Dermis microvascular lymphatic vessel endothelial cell (primary cell): ENCODE data around the gene MRO. TPM values are rescaled to one million over a fixed set of nuclear protein-coding genes. Genes with fewer than 3 reads are reported as not detected.
"Not testable (repeated sequence)": the region's sequence is repeated elsewhere in the genome, so short reads cannot be mapped to it uniquely, and the experiment has no call there.

Experiments
- DNase-seq, 2 donors: peaks; one replicate each; pipeline versions ENCODE4 v3.0.0 to v3.0.0-alpha.2; 2010; ENCODE audit warnings: low read depth in 2 of 2
- total RNA-seq: library from RNA; depleted of rRNA; stranded (reverse); fragments of >200 nt; gene quantifications from 2 replicates; pipeline ENCODE4 v1.2.1, GENCODE V29; 2014

MRO gene
- not detected in 2 replicates for total RNA-seq

- peak; percentile 41 to 74 for DNase-seq
Measured at GRCh38 chr18:50819728-50820378, at the start of gene MRO. TSS of gene MRO (minus strand) at chr18:50820016. CDS start at chr18:50809400, 10,616 bp downstream.

GRCh38 chr18:50869150-50869549 is 49.3 kb upstream of the MRO start:
- DNase-seq, result no peak

- peak; percentile 23 to 34 for DNase-seq
Measured at GRCh38 chr18:50866765-50867164, 46.9 kb upstream of the MRO start.

GRCh38 chr18:50863840-50864375 is 44.1 kb upstream of the MRO start:
- DNase-seq, result no peak

- no peak for DNase-seq
Measured at GRCh38 chr18:50862401-50862800, 42.6 kb upstream of the MRO start.

GRCh38 chr18:50861617-50862016 is 41.8 kb upstream of the MRO start:
- DNase-seq, result no peak

GRCh38 chr18:50859793-50860555 is 40.2 kb upstream of the MRO start:
- DNase-seq, result no peak

GRCh38 chr18:50857694-50858093 is 37.9 kb upstream of the MRO start:
- no peak for DNase-seq

GRCh38 chr18:50857166-50857565 is 37.4 kb upstream of the MRO start:
- DNase-seq, result not testable (repeated sequence)

- no peak for DNase-seq
Measured at GRCh38 chr18:50855976-50856757, 36.4 kb upstream of the MRO start.

- no peak for DNase-seq
Measured at GRCh38 chr18:50853863-50854271, 34.1 kb upstream of the MRO start.

- DNase-seq, result no peak
Measured at GRCh38 chr18:50850307-50851065, 30.7 kb upstream of the MRO start.

- DNase-seq, result no peak
Measured at GRCh38 chr18:50849419-50849821, 29.6 kb upstream of the MRO start.

GRCh38 chr18:50848991-50849390 is 29.2 kb upstream of the MRO start:
- DNase-seq, result no peak

GRCh38 chr18:50848061-50848551 is 28.3 kb upstream of the MRO start:
- no peak for DNase-seq

GRCh38 chr18:50847192-50847591 is 27.4 kb upstream of the MRO start:
- DNase-seq, result no peak

GRCh38 chr18:50844960-50845359 is 25.1 kb upstream of the MRO start:
- no peak for DNase-seq

- no peak for DNase-seq
Measured at GRCh38 chr18:50844554-50844953, 24.7 kb upstream of the MRO start.

- no peak for DNase-seq
Measured at GRCh38 chr18:50842846-50843245, 23.0 kb upstream of the MRO start.

GRCh38 chr18:50839996-50840395 is 20.2 kb upstream of the MRO start:
- DNase-seq, result peak; percentile 44 to 74

GRCh38 chr18:50839341-50839740 is 19.5 kb upstream of the MRO start:
- no peak for DNase-seq
